HFF-Myc (cell line): ENCODE results near the gene RAD51AP1.

ENCODE experiments used
- DNase-seq: peaks from one replicate; pipeline ENCODE4 v3.0.0-alpha.2; 2011; ENCODE audit warnings: low read depth; ENCODE audit errors: extremely low read depth
- H3K4me3 ChIP-seq: replicated peaks from 2 replicates; pipeline ENCODE4 v1.5.1; 2011; ENCODE audit warnings: low read depth, mild to moderate bottlenecking, control low read depth, low read length
- TF ChIP-seq, protein P1 (sequence below): IDR thresholded peaks from 2 replicates; pipeline ENCODE4 v1.5.1; 2012; ENCODE audit warnings: mild to moderate bottlenecking, low read depth, low read length, control low read depth; ENCODE audit errors: missing control alignments

Gene RAD51AP1

DNA sequence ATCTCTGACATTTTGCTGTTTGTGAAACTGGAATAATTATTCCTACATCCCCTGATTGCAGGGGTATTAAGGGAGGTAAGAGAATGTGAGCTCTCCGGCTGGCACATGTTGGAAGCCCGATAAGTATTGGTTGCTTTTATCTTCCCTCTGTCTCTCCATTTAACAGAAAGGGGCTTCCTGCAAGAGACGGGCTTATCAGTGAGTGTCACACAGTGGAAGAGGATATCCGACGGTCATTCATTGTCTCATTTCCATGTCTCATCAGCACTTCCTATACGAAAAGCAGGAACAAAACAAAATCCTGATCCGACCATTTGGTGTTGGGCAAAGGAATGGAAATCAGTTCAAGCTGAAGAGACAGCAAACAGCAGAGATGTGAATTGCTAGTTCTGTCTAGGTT lies 34.0 kb downstream of the RAD51AP1 start:
- H3K4me3 ChIP-seq, result no peak overlapping the region
- TF ChIP-seq, protein P1, sequence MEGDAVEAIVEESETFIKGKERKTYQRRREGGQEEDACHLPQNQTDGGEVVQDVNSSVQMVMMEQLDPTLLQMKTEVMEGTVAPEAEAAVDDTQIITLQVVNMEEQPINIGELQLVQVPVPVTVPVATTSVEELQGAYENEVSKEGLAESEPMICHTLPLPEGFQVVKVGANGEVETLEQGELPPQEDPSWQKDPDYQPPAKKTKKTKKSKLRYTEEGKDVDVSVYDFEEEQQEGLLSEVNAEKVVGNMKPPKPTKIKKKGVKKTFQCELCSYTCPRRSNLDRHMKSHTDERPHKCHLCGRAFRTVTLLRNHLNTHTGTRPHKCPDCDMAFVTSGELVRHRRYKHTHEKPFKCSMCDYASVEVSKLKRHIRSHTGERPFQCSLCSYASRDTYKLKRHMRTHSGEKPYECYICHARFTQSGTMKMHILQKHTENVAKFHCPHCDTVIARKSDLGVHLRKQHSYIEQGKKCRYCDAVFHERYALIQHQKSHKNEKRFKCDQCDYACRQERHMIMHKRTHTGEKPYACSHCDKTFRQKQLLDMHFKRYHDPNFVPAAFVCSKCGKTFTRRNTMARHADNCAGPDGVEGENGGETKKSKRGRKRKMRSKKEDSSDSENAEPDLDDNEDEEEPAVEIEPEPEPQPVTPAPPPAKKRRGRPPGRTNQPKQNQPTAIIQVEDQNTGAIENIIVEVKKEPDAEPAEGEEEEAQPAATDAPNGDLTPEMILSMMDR, result no peak
- no peak for DNase-seq

DNA sequence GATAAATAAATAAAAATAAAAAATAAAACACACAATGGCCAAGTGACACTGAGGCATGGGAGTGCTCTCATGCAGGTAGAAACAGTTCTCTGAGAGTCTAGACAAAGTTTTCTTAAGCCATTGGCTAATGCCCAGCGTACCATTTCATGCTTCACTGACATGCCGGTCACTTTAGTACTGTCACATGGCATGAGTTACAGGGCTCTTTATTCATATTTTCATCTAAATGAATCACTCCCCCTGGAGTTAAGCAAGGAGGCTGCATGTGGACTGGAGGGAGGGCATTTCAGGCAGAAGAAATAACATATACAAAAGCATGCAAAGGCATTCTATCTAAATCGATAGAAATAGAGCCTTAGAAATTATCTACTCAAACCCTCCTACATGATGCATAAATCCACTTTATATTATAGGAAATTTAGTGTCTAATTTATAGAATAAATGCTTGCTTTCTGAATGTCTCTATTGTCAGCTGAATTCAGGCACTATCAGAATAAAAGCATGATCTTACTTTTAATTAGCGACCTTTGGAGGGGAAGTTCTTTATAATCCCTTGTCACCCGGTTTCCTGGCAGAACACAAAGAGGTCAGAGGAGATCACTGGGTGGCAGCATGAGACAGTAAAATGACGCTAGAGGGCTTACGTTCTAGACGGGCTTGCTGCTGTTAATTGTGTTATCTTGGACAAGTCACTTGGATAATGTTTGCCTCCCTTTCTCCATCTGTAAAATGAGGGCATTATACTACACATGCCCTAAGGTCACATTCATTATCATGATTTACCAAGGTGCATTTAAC lies 40.8 kb downstream of the RAD51AP1 start:
- TF ChIP-seq, protein P1, result no peak
- no peak overlapping the region for H3K4me3 ChIP-seq
- DNase-seq, result no peak

DNA sequence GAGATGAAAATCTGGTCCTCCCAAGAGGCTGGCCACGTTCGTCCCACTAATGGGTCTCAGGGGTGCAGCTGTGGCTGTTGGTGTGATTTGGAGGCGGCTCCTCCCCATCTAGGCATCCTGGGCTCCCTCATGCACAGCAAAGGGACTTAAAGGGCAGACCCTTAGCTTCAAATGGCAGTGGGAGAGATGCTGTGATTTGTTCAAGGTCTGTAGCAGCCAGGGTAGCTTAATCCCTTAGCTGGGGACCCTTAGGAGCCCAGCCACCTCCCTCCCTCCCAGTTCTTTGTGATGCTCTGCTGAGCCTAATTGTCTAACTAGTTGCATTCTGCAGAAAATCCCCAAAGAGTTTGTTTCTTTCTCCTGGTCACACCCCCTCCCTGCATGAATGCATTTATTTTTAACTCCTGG lies 41.6 kb downstream of the RAD51AP1 start:
- H3K4me3 ChIP-seq, result no peak overlapping the region
- TF ChIP-seq, protein P1, result no peak
- DNase-seq, result no peak

DNA sequence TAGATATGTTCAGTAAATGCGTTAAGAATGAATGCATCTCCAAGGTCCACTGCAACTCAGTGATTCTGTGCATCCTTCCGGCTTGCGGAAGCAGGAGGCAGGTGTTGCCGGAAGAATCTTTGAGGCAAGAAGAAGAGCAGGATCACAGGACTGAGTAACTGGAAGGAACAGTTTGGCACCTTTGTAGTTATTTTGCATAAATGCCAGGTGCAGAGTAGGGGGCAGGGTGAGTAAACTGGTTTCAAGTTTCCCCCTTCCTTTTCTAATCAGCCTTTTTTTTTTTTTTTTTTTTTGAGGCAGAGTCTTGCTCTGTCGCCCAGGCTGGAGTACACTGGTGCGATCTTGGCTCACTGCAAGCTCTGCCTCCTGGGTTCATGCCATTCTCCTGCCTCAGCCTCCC lies 45.6 kb downstream of the RAD51AP1 start:
- no peak overlapping the region for H3K4me3 ChIP-seq
- DNase-seq, result no peak
- TF ChIP-seq, protein P1, result no peak

DNA sequence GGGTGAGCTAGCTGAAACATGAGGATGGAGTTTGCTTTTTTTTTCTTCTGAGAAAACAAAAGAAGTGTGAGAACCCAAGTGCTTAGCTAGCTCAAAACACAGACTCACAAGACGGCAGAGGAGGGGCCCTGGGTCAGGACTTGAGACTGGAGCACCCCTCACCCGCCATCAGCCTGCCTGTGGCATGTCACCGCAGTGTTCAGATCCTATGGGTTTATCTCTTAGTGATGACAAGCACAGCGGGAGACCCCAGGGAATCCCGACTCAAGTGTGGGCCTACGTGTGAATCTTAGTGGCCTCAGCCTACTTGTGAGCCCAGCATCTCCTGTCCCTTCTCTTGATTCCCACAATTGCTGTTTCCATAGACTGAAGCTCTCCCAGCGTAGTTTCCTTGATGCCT lies 46.2 kb downstream of the RAD51AP1 start:
- no peak for DNase-seq
- H3K4me3 ChIP-seq, result no peak overlapping the region
- TF ChIP-seq, protein P1, result no peak

DNA sequence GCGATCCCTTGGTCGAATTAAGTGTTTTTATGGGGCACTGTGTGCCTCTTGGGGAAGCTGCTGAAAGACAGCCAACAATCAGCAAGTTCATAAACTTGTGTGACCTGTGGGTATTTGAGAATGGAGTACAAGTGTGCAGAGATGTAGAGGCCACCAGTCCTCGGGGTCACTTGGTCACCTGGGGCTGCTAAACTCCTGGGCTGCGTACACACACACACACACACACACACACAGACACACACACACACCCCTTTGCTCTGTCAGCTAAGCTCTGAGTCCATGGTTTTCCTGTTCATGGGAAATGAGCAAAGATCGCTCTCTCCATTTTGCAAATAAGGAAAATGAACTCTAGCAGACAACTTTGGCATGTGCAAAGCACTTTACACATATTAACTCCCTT lies 47.8 kb downstream of the RAD51AP1 start:
- TF ChIP-seq, protein P1, result no peak
- H3K4me3 ChIP-seq, result no peak overlapping the region
- DNase-seq, result no peak

DNA sequence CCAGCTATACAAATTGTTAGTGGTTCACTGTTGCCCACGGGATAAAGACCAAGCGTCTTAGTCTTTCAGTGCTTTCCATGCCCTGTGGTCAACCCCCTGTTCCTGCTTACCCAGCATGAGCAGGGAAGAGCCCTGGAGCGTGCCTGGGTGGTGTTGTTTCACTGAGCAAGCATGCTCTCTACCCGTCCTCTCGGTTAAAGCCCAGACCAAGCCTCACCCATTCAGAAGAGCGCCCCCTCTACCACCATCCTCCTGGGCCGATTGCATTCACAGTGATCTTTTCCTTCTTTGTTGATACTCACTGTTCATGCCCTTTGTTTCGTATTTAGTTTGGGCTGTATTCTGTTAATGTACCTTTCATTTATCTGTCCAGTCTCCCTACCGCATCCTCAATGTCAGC lies 48.4 kb downstream of the RAD51AP1 start:
- H3K4me3 ChIP-seq, result no peak overlapping the region
- TF ChIP-seq, protein P1, result no peak
- DNase-seq, result no peak
